GM12892 (cell line): Measurements from ENCODE around the gene OR4M1.
"Not testable (repeated sequence)": the region's sequence is repeated elsewhere in the genome, so short reads cannot be mapped to it uniquely, and the experiment has no call there.

Experiments used
- POLR2A ChIP-seq: IDR thresholded peaks from 2 replicates; pipeline ENCODE4 v1.6.1; 2011; ENCODE audit warnings: low read depth, low read length, control low read depth
- TAF1 ChIP-seq: IDR thresholded peaks from 2 replicates; pipeline ENCODE4 v1.6.1; 2011; ENCODE audit warnings: low read depth, mild to moderate bottlenecking, control low read depth, low read length, borderline replicate concordance

DNA sequence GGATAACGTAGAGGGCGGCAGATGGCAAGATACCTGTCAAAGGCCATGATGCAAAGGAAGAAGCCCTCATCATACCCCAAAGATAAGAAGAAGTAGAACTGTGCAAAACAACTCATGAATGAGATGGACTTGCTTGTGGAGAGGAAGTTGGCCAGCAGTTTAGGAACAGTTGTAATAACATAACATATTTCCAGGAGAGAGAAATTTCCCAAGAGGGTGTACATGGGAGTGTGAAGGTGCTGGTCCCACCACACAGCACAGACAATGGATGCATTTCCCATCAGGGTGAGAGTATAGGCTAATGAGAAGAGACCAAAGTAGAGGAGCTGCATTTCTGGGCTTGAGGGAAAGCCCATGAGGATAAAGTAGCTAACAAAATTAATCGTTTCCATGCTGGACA, 39.4 kb upstream of the OR4M1 start:
- not testable (repeated sequence) for TF ChIP-seq TAF1, POLR2A
